Measurements from ENCODE around the gene DIRAS2.

DNA sequence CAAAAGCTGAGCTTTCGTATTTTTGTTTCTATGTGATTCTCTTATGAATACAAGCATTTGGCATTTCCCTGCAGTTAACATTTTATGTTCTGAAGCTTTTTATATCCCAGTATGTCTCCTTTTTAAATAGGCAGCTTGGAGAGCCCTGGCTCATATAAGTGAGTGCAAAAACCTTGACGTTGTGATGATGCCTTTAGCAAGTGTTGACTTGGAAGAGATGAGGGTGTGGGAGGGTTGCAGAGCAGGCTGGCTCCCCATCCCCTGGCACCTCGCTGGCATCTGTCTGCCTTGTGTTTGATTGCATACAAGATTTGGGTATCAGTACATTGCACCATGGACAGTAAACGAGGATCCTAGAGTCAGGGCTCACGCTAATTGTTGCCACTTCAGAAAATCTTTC is 42.1 kb upstream of the DIRAS2 start:
- TF ChIP-seq SIN3A (IDR thresholded peaks at IDR 0.05; ENCODE audit: borderline replicate concordance, insufficient read depth, low read length) = no peak
- no peak for TF ChIP-seq POLR2AphosphoS5 (IDR thresholded peaks at IDR 0.05; ENCODE audit: low read depth, low read length)
- no peak for TF ChIP-seq TAF1 (IDR thresholded peaks at IDR 0.05; ENCODE audit: borderline replicate concordance, insufficient read depth, low read length)
- TF ChIP-seq REST (IDR thresholded peaks at IDR 0.05; ENCODE audit: insufficient read depth in 1 of 2, low read depth in 2 of 2, low read length in 2 of 2) = no peak
